ENCODE results near the gene BMP7. TPM values are rescaled to one million over a fixed set of nuclear protein-coding genes. Genes with fewer than 3 reads are reported as not detected.

BMP7 gene
- total and polyA plus RNA-seq, 11 donors: 0.72 to 12.3 (median 3.7) TPM

GRCh38 chr20:57205606-57206219 lies 60.7 kb downstream of the BMP7 start:
- Histone ChIP-seq H3K27ac (no peak overlapping the region), H3K36me3 (no peaks in the 10 kb centered on the region), H3K27me3 (peaks cover 0 to 4% (median 0%) of the 10 kb centered on the region in 9 donors), H3K9me3 (peaks cover 0 to 9% (median 0%) of the 10 kb centered on the region in 12 donors), H3K4me1 (no peaks in the 10 kb centered on the region), H3K4me3 (no peak overlapping the region)
- ATAC-seq: no peak
- 73 to 78% (median 77%) methylated on average over 12 of the region's 12 CpGs for WGBS, 4 donors
- no peak for DNase-seq
- intact Hi-C loops (cut with DNase I): no loop called here
- TF ChIP-seq, protein P1, sequence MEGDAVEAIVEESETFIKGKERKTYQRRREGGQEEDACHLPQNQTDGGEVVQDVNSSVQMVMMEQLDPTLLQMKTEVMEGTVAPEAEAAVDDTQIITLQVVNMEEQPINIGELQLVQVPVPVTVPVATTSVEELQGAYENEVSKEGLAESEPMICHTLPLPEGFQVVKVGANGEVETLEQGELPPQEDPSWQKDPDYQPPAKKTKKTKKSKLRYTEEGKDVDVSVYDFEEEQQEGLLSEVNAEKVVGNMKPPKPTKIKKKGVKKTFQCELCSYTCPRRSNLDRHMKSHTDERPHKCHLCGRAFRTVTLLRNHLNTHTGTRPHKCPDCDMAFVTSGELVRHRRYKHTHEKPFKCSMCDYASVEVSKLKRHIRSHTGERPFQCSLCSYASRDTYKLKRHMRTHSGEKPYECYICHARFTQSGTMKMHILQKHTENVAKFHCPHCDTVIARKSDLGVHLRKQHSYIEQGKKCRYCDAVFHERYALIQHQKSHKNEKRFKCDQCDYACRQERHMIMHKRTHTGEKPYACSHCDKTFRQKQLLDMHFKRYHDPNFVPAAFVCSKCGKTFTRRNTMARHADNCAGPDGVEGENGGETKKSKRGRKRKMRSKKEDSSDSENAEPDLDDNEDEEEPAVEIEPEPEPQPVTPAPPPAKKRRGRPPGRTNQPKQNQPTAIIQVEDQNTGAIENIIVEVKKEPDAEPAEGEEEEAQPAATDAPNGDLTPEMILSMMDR (IDR thresholded peaks at IDR 0.05): no peak
- TF ChIP-seq POLR2A (IDR thresholded peaks at IDR 0.05): no peak

DNA sequence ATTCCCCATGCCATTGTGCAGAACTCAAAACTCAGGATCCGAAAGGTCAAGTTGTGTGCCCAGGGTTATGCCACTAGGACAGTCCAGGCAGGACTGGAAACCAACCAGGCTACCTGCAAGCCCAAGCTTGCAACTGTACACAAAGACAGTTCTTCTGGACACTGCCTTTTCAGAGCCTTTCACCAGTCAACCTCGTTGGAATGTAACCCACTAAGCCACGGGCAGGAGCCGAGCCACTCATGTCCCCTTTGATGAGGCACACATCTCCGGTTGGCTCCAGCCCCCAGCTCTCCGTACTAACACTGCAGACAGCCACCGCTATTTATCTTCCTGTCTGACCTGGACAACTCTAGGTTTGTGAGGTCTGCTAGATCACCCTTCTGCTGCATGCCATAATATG lies 62.5 kb downstream of the BMP7 start:
- Histone ChIP-seq H3K4me3 (no peak overlapping the region), H3K36me3 (no peaks in the 10 kb centered on the region), H3K9me3 (peaks cover 0 to 9% (median 0%) of the 10 kb centered on the region in 12 donors), H3K4me1 (no peaks in the 10 kb centered on the region), H3K27me3 (peaks cover 0 to 12% (median 0%) of the 10 kb centered on the region in 9 donors), H3K27ac (no peak overlapping the region)
- WGBS, 4 donors: 44 to 63% (median 53%) methylated on average over 7 of the region's 7 CpGs
- no peak for TF ChIP-seq POLR2A (IDR thresholded peaks at IDR 0.05)
- TF ChIP-seq, protein P1 (IDR thresholded peaks at IDR 0.05): no peak
- DNase-seq: no peak
- no peak for ATAC-seq
- intact Hi-C loops (cut with DNase I): no loop called here

DNA sequence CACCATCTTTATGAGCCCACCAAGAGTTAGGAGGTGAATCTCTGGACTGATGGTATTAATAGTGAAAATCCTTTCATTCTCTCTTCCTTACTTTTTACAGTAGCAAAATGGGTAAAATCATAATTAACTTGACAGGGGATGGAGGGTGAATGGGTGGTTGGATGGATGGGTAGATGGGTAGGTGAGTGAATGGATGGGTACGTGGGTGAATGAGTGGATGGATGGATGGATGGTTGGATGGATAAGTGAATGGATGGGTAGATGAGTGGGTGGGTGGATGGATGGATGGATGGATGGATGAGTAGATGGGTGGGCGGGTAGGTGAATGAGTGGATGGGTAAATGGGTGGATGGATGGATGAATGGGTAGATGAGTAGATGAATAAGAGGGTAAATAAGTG lies 63.2 kb downstream of the BMP7 start:
- WGBS, 4 donors: 81 to 89% (median 83%) methylated on average over 2 of the region's 2 CpGs
- intact Hi-C loops (cut with DNase I): no loop called here
- TF ChIP-seq, protein P1 (IDR thresholded peaks at IDR 0.05): no peak
- TF ChIP-seq POLR2A (IDR thresholded peaks at IDR 0.05): no peak
- Histone ChIP-seq H3K27me3 (peaks cover 0 to 19% (median 0%) of the 10 kb centered on the region in 9 donors), H3K36me3 (no peaks in the 10 kb centered on the region), H3K9me3 (peaks cover 0 to 9% (median 0%) of the 10 kb centered on the region in 12 donors), H3K4me1 (no peaks in the 10 kb centered on the region), H3K4me3 (no peak overlapping the region), H3K27ac (no peak overlapping the region)
- DNase-seq: no peak
- ATAC-seq: no peak

- ATAC-seq: no peak
- H3K27me3 ChIP-seq: peaks cover 0 to 21% (median 0%) of the 10 kb centered on the region in 9 donors
- H3K4me3 ChIP-seq: no peak overlapping the region
- no peak overlapping the region for H3K27ac ChIP-seq
- 85 to 93% (median 90%) methylated on average over 13 to 14 of the region's 14 CpGs for WGBS, 4 donors
- no peaks in the 10 kb centered on the region for H3K4me1 ChIP-seq
- no peak for DNase-seq
- intact Hi-C loops (cut with DNase I): no loop called here
- H3K36me3 ChIP-seq: no peaks in the 10 kb centered on the region
- no peak for TF ChIP-seq POLR2A (IDR thresholded peaks at IDR 0.05)
- TF ChIP-seq, protein P1 (IDR thresholded peaks at IDR 0.05): no peak
- H3K9me3 ChIP-seq: peaks cover 0 to 7% (median 0%) of the 10 kb centered on the region in 12 donors
Measured at GRCh38 chr20:57202309-57202708, 64.1 kb downstream of the BMP7 start.
